ENCODE data around the gene PYCR2.
"Not testable (repeated sequence)": the region's sequence is repeated elsewhere in the genome, so short reads cannot be mapped to it uniquely, and the experiment has no call there.

The PYCR2 gene

DNA sequence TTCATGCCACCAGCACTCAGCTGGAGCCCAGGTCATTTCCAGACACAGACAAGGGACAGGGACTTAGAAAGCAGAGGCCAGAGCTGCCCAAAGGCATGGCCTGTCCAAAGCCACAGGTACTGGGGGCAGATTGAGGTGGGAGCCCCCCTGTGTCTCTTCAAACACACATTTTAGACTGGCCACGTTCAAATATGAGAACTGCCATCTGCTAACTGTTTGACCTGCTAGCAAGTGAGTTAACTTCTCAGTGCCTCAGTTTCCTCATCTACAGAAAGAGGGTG, 17.8 kb upstream of the PYCR2 start:
- no peak for DNase-seq

DNA sequence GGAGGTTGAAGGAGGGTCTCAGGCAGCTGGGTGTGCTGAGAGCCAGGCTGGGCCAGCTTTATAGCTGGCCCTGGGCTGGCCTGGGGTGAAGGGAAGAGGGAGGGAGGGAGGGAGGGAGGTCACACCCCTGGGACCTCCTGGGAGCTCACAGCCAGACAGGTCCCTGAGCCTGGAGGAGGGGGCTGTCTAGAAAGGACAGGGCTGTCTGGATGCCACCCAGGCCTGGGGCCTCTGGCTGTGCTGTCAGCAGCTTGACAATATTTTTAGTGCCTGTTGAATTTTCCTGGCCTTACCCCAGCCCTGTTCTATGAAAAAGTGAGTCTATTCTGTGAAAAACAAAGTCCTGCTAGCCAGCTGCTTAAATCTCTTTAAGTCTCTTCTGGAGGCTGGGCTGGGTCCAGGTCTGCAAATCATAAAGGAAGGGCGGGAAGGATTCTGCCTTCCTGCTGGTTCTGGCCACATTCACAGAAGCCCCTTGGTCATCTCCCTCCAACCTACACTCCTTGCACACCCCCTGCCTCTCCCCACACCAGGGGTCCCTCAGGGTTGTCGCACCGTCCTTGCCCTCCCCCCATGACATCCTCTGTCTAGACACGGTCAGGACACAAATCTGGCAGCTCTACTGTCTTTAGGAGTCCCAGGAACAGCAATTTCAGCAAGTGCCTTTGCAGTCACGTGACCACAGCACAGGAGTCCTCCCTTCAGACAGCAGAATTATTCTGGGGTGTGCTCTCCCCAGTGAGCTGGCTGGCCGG, 17.3 kb upstream of the PYCR2 start, which contains the start of gene LEFTY2:
TSS of gene LEFTY2 (minus strand) at position 34 of the 755 bp plus-strand sequence. CDS start 80 bp downstream, outside the sequence.
- DNase-seq = peak; percentile 81

DNA sequence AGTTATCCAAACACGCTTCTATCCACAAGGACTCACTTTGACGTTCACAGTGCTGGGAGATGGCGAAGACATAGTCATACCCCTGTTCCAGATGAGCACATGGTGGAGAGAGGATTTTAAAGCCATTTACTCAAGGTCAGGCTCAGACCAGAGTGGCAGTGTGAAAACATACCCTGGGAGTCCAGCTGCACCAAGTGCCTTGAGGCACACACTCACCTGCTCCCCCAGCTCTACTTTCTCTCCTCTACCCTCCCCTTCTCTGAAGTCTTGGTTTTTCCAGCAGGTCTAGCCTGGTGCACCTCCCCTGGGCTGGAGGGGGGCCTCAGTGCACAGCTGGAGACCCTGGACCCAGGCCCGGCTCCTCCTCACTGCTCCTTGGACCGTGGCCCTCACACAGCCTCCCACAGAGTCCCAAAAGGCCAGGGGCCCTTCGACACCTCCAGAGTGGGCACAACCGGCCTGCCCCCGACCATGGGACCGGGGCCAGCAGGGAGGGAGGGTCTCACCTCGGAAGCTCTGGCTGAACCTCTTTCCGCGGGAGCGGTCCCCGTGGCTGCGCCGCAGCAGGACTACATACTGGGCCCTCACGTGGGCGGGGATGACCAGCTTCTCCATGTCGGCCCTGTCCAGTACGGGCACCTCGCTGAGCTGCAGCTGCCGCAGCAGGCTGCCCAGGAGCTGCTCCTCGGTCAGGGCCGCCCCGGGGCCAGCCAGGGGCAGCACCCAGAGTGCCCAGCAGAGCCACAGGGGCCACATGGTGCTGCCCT, 16.5 kb upstream of the PYCR2 start:
- DNase-seq = no peak

DNA sequence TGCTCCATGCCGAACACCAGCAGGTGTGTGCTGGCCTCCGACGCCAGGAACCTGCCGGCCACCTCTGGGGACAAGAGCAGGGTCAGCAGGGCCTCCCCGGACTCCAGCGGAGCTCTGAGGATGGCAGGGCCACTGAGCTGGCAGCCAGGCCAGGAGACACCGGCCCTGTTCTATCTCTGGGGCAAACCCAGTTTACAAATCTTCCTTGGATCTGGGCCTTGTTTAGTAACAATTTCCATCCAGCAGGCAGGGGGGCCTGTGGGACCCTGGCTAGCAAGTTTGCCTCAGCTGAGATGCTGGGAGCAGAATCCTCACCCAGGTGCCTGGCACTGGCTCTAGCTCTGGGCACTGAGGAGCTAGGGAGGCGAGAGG, 15.9 kb upstream of the PYCR2 start:
- DNase-seq = not testable (repeated sequence)

DNA sequence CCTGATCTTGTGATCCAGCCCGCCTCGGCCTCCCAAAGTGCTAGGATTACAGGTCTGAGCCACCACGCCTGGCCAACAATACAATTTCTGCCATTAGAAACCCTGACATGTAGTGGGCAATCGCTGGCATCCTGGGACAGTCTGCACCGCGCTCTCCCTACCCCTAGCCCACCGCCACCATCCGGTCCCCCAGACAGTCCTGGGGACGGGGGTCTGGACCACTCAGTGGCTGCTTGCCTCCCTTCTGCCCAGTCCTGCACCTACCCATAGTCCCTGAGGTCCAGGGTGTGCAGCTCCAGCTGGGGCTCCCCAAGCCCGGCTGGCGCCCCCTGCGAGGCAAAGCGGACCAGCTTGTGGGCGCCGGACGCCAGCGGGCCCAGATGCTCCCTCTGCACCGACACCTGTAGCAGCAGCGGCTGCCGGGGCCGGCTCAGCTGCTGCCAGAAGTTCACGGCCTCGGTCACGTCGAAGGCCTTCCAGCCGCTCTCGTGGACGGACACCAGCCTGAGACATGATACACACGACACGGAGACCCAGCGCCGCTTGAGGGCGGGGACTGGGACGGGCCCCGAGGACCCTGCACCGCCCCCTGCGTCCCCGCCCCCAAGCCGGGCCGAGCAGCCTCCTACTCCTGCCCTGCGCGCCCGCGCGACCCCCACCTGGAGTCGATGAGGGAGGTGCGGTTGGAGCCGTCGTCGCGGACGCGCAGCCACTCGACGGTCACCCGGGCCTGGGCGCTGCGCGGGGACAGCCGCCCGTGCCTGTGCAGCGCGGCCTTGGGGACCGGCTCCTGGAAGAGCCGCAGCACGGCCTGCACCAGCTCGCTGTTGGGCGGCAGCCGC, 15.3 kb upstream of the PYCR2 start:
- DNase-seq = peak; percentile 74

DNA sequence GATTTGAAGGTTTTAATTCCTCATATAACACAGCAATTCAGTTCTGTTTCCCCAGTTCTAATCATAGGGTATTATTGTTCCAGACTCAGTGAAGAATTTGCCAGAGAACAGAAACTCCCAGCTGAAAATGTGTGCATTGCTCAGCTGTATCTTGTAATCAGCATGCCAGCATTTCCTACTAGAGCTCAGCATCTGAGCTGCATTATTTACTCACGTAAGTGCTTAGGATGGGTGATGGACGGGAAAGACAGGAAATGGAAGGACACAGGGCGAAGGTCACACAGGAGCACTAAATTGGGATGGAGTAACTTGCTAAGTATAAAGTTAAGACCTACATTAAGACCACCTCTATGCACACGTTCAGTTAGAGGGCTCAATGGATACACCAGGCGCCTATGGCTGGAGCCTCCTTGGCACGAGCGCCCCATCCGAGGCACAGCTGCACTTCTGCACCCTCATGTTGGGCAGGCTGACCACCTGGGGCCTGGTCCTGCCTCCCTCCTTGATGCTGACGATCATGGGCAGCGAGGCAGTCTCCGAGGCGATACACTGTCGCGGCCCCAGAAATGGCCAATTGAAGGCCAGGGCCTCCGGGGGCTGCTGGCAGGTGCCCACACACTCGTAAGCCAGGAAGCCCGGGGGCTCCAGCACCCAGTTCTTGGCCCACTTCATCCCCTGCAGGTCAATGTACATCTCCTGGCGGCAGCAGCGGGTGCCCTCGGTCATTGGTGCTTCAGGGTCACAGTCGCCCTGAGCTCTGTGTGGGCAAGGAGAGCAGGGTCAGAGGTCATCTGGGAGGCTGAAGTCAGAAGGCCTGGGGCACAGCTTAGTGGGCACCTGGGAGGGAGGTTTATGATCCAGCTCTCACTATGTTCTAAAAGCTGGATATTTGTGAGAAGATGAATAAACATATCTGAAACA, 13.3 kb upstream of the PYCR2 start:
- no peak for DNase-seq

DNA sequence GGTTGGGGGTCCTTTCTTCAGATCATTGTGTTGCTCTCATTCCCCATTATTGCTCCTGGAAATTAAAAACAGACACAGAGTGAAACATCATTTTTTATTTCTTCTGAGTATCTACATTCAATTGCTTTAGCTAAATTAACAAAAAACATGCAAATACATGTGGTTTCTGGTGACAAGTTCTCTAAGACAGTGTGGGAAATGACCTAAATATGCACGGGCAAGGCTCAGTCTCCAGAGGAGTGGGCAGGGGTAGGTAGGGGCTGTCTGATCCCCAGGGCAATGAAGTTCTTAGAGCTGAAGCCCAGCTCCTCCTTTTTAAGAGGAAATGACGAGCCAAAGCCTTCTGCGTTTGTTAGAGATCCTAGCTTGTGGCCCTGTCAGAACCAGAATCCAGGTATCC, 12.5 kb upstream of the PYCR2 start:
- DNase-seq = no peak

DNA sequence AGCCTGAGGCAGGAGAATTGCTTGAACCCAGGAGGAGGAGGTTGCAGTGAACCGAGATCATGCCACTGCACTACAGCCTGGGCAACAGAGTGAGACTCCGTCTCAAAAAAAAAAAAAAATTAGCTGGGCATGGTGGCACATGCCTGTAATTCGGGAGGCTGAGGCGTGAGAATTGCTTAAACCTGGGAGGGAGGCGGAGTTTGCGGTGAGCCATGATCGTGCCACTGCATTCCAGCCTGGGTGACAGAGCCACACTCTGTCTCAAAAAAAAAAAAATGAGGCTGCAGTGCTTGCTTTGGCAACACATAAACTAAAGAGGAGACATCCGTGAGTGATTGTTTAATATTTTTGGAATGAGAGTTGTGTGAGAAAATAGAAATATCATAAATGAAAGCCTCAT, 12.0 kb upstream of the PYCR2 start:
- DNase-seq = not testable (repeated sequence)

DNA sequence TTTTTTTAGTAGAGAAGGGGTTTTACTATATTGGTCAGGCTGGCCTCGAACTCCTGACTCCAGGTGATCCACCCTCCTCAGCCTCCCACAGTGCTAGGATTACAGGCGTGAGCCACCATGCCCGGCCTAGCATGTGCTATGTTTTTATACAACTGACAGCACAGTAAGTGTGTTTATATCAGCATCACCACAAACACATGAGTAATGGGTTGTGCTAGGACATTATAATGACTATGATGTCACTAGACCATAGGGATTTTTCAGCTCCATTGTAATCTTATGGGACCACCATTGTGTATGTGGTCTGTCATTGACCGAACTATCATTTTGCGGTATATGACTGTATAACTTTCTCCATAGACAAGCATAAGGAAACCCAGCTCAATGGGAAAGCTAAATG, 10.7 kb upstream of the PYCR2 start:
- no peak for DNase-seq

DNA sequence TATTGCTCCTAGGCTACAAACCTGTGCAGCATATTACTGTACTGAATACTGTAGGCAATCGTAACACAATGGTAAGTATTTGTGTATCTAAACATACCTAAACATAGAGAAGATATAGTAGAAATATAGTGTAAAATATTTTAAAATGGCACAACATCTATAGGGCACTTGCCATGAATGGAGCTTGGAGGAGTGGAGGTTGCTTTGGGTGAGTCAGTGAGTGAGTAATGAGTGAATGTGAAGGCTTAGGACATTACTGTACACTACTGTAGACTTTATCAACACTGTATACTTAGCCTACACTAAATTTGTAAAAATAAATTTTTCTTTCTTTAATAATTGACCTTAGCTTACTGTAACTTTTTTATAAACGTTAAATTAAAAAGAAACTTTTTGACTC, 9.0 kb upstream of the PYCR2 start:
- DNase-seq = no peak

DNA sequence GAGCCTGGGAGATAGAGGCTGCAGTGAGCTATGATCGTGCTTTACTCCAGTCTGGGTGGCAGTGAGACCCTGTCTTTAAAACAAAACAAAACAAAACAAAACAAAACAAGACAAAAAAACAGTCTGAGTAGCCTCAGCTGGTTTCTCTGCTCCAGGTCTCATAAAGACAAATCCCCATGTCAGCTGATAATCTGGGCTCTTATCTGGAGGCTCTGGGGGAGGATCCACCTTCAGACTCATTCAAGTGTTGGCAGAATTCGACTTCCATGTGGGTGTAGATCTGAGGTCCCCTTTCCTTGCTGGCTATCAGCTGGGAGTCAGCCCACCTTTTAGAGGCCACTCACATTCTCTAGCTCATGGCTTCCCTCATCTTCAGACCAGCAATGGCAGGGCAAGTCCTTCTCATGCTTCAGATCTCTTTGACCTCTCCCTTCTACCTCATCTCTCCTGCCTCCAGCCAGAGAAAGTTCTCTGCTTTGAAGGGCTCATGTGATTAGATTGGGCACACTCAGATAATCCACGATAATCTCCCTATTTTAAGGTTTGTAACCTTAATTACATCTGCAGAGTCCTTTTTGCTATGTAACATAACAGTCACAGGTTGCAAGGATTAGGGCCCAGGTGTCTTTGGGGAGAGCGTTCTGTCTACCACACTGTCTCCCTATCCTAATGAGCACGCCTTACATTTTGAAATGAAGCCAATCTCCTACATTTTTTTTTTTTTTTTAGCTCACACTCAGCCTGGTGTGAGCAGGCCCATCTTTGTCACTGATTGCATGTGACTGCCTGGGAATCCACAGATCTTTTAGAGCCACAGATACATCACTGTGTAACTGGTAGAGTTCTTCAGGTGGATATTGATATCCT, 7.5 kb upstream of the PYCR2 start:
- DNase-seq = no peak

DNA sequence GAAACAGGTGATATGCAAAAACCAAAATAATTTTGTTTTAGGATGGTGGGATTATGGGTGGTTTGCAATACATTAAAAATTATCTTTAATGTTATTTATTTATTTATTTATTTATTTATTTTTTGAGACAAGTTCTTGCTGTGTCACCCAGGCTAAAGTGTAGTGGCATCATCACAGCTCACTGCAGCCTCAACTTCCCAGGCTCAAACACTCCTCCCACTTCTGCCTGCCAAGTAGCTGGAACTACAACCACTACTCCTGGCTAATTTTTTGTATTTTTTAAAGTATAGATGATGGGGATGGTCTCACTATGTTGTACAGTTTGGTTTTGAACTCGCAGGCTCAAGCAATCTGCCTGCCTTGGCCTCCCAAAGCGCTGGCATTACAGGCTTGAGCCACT, 6.5 kb upstream of the PYCR2 start:
- no peak for DNase-seq

DNA sequence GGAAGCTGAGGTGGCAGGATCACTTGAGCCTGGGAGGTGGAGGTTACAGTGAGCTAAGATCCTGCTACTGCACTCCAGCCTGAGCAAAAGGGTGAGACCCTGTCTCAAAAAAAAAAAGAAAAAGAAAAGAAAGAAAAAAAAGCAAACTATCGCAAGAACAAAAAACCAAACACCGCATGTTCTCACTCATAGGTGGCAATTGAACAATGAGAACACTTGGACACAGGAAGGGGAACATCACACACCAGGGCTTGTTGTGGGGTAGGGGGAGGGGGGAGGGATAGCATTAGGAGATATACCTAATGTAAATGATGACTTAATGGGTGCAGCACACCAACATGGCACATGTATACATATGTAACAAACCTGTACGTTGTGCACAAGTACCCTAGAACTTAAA, 5.4 kb upstream of the PYCR2 start:
- DNase-seq = not testable (repeated sequence)

DNA sequence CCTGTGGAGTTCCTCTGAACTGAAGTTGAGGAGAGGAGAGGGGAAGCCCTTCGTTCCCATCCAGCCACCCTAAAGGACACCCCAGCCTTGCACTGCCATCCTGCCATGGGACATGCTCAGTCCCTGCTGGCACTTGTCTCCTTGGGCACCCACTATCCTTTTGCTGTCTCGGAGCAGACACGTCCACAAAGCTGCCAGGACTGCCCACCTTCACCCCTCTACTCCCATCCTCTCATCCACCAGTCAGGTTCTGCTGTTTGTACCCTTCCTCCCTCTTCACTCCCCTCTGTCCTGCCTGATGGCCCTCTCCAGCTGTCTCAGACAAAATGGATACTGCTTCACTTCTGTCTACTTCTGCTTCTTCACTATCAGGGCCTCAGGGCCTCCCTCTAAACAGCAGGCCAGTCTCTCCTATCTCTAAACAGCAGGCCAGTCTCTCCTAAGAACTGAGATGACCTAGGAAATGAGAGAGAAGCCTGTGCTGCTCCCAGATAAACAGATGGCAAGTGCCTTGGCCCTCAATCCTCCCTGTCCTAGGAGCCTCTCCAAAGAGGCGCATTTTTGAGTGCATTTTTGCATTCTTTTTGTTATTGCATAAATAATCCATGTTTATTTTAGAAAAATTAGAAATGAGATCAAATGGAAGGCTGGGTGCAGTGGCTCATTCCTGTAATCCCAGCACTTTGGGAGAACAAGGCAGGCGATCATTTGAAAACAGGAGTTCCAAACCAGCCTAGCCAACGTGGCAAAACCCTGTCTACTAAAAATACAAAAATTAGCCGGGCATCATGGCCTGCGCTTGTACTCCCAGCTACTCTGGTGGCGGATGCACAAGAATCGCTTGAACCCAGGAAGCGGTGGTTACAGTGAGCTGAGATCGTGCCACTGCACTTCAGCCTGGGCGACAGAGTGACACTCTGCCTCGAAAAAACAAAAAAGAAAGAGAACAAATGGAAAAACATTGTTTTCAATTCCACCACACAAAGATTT, 4.4 kb upstream of the PYCR2 start:
- DNase-seq = no peak

DNA sequence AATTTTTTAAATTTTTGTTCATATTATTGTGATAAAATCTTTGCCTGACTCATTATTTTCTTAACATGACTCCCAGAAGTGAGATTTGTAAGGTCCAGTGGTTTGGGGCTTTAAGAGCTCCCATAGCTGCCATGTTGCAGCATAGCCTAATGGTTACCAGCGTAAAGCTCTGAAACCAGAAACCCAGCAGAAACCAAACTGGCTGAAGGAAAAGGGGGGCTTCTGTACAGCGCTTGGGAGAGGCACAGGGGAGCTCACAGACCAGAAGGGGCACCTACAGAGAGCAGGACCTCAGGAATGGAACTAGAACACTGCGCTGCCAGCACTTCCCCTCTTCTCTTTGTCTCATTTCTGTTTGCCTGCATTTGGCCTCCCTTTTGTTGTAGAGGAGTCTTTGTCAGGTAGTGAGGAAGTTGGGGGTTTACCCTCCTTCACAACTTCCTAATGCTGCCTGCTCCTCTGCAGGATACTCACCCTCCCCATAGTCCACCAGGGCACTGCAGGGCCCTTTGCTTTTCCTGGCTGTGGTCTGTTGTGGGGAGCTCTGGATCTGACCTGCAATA, 2.6 kb upstream of the PYCR2 start:
- no peak for DNase-seq

DNA sequence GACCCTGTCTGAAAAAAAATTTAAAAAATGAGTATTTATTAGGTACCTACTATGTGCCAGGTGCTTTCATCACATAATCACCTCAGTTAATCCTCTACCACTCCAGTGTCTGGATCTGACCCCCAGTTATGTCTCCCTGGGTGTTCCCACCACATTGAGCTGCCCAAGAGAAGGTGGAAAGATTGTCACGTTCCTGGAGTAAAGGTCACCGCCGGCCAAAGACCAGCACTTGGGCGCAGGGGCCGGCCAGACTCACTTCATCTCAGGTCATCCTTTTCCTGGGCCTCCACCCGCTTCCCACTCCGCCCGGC, 714 bp downstream of the PYCR2 start:
- no peak for DNase-seq

DNA sequence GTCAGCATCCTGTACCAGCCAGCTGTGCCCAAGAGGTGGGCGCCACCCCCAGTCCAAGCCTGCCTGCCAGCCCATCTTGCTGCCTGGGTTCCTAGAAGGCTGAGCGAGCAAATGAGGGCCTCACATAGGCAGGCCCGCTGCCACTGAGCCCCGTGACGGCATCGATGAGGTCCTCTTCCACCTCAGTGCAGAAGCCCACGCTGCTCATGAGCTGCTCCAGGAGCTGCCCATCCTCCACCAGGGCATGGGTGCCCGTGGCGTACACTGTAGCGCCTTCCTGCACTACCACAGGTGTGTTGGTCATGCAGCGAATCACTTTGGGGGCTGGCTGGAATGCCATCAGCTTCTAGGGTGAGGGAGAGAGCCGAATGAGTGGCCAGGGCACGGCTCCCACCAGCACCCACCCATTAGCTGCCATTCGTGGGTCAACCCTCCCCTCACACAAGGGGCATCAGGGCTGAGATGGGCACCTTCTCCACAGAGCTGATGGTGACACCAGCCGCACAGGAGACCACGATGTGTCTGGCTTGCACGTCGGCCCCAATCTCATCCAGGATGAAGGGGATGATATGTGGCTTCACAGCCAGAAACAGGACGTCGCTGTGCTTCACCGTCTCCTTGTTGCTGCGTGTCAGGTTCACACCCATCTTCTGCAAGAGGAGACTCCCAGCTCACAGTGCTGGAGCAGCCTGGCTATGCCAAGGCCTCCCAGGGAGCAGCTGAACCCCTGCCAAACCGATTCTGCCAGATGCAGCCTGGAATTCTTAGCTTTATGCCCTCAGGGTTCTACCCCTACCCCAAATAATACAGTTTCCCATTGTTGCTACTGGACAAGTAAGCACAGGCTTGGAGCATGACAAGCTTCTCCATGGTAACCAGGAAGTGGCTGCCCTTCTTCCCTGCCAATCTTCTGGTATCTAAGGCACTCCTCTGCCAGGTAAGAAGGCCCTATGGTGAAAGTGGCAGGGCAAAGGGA, 2.0 kb downstream of the PYCR2 start:
- no peak for DNase-seq

DNA sequence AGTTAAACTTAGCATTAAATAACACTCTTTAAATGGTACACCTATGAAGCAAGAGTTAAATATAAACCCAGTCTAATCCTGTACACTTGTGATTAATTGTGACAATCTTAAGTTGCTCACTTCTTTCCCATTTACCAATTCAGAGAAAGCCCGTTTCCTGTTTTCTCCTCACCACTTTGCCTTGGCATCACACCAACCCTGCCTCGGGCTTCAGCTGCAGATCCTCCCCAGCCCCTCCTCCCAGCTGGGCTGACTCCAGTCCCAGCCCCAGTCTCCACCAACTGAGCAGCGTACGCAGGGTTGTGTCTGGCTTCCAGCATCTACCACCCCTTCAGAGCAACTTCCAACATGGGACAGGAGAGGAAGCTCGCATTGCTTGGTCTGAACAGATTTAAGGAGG, 4.1 kb downstream of the PYCR2 start:
- DNase-seq = no peak

DNA sequence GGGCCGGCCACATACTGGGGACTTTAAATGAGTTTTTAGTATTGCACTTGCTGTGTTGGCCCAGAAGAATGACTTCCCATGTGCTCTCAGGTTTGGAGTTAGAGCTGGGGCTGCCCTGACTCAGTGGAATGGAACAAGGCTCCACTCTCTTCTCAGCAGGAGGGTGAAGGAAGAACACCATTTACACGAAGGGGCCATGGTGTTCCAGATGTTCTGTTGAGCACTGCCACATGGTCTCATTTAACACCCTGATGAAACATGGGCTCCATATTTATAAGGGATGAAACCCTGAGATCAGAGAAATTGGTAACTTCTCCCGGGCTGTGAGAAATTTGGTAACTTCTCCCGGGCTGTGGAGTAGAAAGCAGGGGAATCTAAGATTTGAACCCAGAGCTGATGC, 5.8 kb downstream of the PYCR2 start:
- DNase-seq = no peak
